Measurements from ENCODE around the gene OSCP1.

DNA sequence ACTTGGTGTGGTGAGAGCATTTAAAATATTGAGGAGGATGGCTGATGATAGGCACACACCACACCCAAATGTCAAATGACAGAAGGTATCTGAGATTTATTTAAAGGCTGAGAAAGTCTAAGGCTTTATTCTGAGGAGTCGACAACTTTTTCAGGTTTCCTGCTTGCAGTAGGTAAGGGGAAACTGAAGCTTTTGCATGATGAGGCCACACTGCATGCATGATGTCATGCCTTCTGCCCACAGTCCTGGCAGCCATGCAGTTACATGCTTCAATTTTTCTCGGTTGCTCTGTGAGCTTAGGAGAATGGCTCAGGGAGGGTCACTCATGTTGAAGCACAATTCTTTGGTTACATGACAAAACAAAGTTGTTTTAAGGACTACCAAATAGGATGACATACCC is 7.0 kb downstream of the OSCP1 start:
- TF ChIP-seq, protein P1, sequence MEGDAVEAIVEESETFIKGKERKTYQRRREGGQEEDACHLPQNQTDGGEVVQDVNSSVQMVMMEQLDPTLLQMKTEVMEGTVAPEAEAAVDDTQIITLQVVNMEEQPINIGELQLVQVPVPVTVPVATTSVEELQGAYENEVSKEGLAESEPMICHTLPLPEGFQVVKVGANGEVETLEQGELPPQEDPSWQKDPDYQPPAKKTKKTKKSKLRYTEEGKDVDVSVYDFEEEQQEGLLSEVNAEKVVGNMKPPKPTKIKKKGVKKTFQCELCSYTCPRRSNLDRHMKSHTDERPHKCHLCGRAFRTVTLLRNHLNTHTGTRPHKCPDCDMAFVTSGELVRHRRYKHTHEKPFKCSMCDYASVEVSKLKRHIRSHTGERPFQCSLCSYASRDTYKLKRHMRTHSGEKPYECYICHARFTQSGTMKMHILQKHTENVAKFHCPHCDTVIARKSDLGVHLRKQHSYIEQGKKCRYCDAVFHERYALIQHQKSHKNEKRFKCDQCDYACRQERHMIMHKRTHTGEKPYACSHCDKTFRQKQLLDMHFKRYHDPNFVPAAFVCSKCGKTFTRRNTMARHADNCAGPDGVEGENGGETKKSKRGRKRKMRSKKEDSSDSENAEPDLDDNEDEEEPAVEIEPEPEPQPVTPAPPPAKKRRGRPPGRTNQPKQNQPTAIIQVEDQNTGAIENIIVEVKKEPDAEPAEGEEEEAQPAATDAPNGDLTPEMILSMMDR (IDR thresholded peaks at IDR 0.05) = no peak
- no peak for TF ChIP-seq POLR2AphosphoS5 (IDR thresholded peaks at IDR 0.05; ENCODE audit: low read depth, low read length)
- no peak for TF ChIP-seq TCF7L2 (IDR thresholded peaks at IDR 0.05; ENCODE audit: low read depth, low read length)
- TF ChIP-seq SIN3A (IDR thresholded peaks at IDR 0.05; ENCODE audit: borderline replicate concordance, insufficient read depth, low read depth, low read length) = no peak
- TF ChIP-seq, protein P2, sequence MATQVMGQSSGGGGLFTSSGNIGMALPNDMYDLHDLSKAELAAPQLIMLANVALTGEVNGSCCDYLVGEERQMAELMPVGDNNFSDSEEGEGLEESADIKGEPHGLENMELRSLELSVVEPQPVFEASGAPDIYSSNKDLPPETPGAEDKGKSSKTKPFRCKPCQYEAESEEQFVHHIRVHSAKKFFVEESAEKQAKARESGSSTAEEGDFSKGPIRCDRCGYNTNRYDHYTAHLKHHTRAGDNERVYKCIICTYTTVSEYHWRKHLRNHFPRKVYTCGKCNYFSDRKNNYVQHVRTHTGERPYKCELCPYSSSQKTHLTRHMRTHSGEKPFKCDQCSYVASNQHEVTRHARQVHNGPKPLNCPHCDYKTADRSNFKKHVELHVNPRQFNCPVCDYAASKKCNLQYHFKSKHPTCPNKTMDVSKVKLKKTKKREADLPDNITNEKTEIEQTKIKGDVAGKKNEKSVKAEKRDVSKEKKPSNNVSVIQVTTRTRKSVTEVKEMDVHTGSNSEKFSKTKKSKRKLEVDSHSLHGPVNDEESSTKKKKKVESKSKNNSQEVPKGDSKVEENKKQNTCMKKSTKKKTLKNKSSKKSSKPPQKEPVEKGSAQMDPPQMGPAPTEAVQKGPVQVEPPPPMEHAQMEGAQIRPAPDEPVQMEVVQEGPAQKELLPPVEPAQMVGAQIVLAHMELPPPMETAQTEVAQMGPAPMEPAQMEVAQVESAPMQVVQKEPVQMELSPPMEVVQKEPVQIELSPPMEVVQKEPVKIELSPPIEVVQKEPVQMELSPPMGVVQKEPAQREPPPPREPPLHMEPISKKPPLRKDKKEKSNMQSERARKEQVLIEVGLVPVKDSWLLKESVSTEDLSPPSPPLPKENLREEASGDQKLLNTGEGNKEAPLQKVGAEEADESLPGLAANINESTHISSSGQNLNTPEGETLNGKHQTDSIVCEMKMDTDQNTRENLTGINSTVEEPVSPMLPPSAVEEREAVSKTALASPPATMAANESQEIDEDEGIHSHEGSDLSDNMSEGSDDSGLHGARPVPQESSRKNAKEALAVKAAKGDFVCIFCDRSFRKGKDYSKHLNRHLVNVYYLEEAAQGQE (IDR thresholded peaks at IDR 0.05; ENCODE audit: insufficient read depth in 1 of 2, low read depth in 2 of 2, low read length in 1 of 2) = no peak
